ENCODE measurements around the gene PARK7.

- TF ChIP-seq RAD21 (conservative IDR thresholded peaks at IDR 0.05 in 1 of 2, IDR thresholded peaks at IDR 0.05 in 1 of 2) = no peak
- TF ChIP-seq CTCF (IDR thresholded peaks at IDR 0.05) = no peak
- TF ChIP-seq EP300 (IDR thresholded peaks at IDR 0.05) = no peak
- TF ChIP-seq, protein P1, sequence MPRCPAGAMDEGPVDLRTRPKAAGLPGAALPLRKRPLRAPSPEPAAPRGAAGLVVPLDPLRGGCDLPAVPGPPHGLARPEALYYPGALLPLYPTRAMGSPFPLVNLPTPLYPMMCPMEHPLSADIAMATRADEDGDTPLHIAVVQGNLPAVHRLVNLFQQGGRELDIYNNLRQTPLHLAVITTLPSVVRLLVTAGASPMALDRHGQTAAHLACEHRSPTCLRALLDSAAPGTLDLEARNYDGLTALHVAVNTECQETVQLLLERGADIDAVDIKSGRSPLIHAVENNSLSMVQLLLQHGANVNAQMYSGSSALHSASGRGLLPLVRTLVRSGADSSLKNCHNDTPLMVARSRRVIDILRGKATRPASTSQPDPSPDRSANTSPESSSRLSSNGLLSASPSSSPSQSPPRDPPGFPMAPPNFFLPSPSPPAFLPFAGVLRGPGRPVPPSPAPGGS (IDR thresholded peaks at IDR 0.05) = no peak
Observed at GRCh38 chr1:7992885-7993284, 31.4 kb downstream of the PARK7 start.

Data from A549 (cell line).